NCI-H2029 treated with DMSO at 0.1 percent for 48 hours (cell line): Measurements from ENCODE around the gene LRRC46.

Source experiments
- DNase-seq: peaks from one replicate; lab custom pipeline; 2025; lab: John Stamatoyannopoulos, UW

LRRC46 gene, protein sequence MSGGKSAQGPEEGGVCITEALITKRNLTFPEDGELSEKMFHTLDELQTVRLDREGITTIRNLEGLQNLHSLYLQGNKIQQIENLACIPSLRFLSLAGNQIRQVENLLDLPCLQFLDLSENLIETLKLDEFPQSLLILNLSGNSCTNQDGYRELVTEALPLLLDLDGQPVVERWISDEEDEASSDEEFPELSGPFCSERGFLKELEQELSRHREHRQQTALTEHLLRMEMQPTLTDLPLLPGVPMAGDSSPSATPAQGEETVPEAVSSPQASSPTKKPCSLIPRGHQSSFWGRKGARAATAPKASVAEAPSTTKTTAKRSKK

DNA sequence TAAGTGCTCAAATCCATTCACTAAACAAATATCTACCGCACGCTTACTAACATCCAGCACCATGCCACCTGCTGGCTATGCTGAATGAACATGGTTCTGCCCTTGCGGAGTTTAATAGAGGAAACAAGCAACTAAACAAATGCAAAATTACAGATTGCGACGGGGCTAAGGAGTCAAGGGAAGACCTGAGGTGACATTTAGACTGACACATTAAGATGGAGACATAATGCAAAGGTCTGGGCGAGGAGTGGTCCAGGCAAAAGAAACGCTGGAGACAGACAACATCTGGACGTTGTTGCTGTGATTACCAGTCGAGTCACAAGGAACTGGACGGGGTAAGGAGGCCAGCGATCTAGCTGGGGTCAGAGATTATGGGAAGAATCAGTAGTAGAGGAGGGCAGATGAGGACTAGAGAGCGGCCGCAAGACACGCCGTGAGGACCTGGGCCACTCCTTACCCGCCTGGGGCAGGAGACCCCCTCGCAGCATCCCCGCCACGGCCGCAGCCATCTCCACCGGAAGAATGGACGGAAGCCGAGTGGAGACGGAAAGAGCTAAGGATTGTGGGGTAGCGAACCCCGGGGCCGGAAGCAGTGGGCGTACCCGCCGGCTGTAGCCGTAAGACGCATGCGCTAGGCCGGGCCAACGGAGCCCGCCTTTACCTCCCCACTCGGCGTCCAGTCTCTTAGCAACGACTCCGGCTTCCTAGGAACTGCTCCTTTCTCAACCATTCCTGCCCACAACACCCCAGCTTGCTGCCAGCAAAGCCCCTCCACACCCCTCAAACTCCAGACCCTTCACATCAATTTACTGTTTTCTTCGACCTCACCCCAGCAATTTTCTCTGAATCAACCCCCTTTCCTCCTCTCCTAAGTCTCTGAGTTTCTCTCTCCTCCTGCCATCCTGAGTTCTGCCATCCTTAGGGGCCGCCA is at the start of gene LRRC46, which contains the start of gene MRPL10:
Gene LRRC46 (plus strand): TSS at position 668 of the 931 bp plus-strand sequence. CDS start 320 bp downstream, outside the sequence.
Gene MRPL10 (minus strand): TSS at position 539 of the 931 bp plus-strand sequence. CDS start 30 bp downstream, at position 509.
- DNase-seq = peak; percentile 73

DNA sequence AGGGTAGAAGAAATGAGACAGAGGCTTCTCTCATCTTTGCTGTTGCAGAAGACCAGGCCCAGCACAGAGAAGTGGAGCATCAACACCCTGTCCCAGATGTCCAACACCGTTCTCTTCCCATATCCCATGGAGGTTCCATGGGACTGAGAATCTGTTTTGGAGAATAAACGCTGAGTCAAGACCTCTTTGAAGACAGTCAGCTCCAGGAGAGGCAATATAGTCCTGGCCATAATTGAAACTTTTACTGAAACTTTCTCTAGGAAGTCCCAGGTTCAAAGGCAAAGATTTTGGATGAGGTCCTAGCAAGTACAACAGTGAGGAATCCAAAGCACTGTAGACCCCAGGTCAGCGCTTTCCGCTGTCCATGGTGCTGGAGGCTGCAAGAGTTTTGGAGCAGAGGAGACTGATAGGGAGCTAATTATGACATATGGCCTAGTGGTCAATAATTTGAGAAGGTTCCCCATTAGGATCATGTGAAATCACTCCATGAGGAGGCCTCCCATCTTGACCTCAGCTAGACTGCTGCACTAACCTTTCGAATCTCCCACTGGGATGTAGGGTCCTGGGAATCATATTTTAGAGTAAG is 45.8 kb upstream of the LRRC46 start:
- DNase-seq = no peak

DNA sequence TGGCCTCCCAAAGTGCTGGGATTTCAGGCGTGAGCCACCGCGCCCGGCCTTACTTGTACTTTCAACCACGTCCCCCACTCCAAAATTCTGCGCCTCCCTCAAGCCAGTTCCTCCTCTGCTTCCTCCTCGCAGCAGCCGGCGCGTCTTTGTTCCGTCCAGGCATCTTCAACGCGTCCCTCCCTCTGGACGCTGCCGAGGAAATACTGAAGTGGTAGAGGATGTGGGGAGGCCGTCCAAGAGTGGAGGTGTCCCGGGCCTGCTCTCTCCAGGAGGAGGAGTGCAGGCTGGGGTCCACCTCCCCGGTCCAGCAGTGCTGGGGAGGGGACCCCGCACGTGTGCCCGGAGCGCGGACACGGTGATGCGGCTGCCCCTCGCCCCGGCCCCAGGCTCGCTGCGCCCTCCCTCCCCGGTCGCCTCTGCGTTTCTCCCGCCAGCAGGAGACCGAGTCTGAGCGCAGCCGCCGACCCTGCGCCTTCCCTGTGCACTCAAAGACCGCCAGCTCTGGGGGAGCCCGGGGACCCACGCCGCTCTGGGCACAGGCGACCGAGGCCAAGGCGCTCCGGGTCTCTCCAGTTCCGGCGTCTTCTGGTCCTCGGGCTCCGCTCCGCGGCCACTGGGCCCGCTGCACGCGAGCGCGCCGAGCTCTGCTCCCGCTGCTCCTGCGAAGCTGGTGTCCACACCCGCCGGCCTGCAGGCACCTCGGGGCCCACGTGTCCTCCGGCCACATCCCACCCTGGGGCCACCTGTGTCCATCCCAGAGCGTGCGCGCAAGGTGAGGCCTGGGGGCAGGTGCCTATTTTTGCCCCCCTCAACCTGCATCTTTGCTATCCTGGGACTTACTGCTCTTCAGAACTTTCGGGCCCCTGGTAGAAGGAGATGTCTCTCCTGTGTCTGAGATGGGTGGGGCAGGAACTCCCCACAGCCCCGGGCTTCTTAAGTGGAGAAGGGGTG is 41.6 kb upstream of the LRRC46 start:
- DNase-seq = no peak

DNA sequence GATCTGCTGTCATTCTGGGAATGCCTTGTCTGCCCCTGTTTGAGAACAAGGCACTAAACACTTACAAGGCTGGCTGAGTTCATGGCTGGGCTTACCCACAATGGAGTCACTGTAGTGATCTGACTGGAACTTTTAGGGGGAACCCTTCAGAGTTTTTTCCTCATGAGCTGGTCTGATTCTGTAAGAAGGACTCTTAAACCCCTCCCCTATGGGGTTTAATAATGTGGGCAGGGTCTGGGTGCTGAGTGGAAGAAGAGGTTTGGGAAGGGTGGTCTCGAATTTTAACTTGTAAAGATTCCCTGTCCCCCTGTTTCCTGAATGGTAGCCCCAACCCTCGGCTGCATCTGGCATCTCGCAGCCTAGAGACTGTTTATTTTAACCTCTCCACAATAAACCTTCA is 40.4 kb upstream of the LRRC46 start:
- no peak for DNase-seq

DNA sequence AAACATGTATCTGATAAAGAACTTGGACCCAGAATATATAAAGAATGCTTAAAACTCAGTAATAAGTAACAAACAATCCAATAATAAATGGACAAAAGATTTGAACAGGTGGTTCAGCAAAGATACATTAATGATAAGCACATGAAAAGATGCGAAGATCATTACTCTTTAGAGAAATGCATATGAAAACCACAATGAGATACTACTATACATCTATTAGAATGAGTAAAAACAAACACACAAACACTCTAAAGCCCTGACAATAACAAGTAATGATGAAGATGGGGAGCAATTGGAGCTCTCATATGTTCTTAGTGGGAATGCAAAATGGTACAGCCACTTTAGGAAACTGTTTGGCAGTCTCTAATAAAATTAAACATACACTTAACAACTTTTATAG is 39.0 kb upstream of the LRRC46 start:
- no peak for DNase-seq

DNA sequence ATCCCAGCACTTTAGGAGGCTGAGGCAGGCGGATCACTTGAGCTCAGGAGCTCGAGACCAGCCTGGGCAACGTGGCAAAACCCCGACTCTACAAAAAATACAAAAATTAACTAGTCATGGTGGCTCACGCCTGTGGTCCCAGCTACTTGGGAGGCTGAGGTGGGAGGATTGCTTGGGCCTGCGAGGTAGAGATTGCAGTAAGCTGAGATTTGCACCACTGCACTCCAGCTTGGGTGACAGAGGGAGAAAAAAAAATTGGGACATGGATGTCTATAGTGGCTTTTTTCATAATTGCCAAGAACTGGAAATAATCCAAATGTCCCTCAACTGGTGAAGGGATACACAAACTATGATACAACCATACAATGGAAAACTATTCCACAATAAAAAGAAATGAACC is 38.5 kb upstream of the LRRC46 start:
- DNase-seq = no peak

DNA sequence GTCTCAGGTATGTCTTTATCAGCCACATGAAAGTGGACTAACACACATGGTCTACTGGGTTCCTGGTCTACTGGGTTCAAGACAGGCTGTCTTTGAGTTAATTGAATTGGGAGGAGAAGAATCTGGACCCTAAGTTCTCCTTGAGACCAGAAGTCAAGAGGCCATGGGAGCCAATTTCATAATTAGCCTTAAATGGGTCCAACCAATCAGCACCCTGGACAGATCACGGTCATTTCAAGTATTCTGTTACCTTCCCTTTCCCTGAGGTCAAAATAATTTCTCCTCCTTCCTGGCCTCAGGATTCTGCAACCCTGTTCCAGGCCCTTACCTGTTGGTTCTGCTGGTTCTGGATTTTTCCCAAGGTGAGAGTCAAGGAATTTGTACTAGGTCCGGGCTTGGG is 33.7 kb upstream of the LRRC46 start:
- no peak for DNase-seq

DNA sequence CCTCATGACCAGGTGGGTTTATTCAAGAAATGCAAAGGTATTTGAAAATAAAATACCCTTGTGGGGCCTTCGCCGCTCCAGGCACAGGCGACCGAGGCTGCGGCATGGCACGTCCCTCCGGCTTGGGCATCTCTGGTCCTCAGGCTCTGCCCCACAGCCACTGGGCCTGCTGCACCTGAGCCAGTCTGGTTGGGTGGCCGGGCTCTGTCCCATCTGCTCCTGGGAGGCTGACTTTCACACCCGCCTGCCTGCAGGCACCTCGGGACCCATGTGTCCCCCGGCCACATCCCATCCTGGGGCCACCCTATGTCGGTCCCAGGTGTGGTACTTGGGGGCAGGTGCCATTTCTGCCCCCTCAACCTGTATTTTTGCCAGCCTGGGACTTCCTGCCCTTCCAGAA is 30.8 kb upstream of the LRRC46 start:
- no peak for DNase-seq

DNA sequence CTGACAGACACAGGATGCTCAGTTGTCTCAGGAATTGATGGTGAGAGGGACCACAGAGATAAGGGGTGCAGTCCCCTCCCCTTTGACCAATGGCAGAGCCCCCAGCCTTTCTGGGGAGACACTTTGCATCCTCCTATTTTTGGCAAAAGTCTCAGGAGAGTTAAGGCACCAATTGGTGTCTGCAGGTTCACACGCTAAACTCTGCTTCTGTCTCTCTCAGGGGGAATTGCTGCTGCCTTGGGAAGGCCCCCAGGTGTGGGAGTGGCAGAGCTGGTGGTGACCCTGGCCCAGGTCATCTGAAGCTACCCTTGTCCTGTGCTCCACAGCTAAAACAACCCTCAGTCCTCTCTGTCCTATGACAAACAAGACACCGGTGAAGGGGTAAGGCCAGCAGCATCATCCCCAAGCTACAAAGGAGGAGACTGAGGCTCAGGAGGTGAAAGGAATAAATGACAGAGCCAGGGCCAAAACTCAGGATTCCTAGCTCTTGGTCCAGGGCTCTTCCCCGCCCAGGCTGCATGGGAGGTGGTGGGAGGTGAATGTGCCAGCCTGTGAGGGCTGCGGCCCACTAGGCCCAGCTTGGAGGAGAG is 30.2 kb upstream of the LRRC46 start:
- no peak for DNase-seq

DNA sequence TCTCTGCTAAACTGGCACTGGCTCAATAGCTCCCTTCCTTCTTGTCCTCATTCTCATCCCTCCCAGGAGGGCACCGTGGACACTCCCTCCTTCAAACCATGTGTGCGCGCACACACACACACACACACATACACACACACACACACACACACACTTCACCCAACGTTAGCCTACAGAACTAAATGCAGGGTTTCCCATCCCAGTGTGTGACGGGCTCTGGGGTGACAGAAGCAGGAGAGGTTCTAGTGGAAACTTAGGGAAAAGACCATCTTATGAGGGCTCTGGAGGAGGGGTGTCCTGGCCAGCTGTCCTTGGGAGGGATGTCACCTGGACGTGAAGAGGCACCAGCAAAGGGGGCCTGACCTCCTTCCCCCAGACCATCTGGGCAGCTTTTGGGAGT is 29.6 kb upstream of the LRRC46 start:
- DNase-seq = no peak

DNA sequence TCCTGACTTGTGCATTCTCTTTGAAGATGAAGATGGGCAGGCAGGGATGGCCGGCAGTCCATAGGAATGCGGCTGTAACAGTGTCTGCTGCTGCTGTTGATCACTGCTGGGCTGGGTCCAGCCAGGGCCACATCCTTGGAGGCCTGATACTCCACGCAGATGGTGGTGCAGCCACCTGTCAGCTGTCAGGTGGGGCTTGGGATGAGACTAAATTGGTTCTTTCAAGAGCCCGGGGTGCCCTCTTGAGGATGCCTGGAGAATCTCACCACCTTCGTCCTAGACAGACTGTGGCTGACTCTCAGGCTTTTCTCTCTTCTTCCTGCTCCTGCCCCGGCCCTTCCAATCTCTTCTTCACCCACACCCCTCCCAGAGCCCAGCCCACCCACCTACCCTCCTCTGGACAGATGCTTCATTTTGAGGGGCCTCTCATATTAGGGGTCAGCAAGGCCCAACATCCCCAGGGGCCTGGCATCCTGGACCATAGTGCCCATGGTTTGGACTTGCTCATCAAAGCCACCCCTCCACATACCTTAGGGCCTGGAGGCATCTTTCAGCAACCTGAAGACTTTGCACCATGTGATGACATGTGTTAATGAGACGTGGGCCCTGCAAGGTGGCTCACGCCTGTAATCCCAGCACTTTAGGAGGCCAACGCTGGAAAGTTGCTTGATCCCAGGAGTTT is 29.0 kb upstream of the LRRC46 start:
- DNase-seq = peak; percentile 57

DNA sequence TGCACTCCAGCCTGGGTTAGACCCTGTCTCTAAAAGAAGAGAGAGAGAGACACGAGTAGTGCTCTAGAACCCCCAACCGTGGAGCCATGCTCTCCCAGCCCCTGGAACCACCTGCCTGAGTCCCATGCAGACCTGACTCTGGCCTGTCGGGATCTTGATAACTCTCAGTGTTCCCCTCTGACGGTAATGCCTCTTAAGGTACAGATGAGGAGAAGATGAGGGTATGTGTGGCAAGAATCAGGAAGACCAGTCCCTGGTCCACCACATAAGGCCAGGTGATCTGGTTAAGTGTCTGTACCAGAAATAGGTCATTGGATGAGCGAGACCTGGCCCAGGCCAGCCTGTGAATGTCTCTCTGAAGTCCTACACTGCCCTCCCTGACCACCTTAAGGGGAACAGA is 28.3 kb upstream of the LRRC46 start:
- no peak for DNase-seq

DNA sequence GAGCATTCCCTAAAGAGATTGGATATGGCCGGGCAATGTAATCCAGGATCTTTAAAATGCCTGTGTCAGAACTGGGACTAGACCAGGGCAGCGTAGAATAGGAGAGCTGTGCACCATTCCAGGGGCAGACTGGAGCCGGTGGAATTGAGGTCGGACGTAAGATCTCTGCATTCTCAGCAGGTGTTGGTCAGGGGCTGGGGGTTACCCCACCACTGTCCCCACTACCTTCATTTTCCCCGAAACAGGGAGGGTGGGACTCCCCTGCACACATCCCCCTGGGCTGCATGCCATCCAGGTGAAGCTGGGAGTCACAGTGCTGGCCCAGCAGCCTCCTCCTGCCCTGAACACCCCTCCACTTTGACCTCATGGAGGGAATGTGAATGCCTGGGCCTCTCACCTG is 27.7 kb upstream of the LRRC46 start:
- DNase-seq = no peak

DNA sequence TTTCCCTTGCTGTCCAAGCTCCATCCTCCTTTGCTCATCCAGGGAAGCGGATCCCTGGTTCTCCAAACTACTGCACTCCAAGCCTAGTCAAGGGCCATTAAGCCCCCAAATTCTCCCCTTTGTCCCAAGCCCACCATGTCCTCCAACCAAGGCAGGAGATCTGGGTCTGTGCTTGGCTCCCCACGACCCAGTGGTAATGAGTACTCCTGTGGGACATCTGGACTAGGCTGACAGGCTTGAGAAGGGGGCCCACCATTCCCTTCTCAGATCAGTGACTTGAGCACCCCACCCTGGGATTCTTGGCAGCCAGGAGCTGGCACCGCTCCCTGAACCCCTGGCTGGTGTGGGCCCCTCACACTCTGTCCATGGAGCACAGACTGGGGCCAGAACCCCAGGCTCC is 27.0 kb upstream of the LRRC46 start:
- DNase-seq = no peak

DNA sequence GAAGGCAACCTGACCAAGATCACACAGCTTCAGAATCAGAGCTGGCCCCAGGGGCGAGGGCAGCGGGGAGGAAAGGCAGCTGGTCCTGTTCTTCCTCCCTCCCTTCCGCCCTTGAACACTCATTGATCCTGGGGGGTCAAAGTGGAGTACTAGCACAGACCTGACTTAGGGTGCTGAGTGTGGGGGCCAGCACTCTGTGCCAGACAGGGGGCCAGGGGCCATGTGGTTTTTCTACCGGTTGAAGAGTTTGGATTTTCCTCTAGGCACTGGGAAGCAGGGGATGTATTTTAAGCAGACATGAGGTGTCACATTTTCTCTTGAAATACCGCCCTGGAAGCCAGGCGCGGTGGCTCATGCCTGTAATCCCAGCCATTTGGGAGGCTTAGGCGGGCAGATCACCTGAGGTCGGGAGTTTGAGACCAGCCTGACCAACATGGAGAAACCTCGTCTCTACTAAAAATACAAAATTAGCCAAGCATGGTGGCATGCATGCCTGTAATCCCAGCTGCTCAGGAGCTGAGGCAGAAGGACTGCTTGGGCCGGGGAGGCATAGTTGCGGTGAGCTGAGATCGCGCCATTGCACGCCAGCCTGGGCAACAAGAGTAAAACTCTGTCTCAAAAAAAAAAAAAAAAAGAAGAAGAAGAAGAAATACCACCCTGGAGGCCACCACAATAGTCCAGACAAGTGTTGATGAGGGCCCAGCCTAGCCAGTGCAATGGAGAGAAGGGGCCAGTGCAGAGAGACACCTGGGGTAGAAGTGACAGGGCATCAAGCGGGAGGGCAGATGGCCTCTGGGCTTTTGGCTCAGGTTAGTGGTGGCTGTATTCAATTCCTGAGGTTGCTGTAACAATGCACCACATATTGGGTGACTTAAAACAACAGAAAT is 25.2 kb upstream of the LRRC46 start:
- no peak for DNase-seq

DNA sequence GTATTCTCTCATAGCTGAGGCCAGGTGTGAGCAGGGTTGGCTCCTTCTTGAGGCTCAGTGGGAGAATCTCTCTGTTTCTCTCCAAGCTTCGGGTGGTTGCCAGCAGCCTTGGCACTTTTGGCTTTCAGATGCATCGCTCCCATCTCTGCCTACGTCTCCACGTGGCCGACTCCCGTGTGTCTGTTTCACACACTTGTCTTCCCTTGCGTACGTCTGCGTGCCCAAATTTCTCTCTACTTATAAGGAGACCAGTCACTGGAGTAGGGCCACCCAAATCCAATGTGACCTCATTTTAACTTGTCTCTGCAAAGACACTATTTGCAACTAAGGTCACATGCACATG is 24.6 kb upstream of the LRRC46 start:
- DNase-seq = no peak

DNA sequence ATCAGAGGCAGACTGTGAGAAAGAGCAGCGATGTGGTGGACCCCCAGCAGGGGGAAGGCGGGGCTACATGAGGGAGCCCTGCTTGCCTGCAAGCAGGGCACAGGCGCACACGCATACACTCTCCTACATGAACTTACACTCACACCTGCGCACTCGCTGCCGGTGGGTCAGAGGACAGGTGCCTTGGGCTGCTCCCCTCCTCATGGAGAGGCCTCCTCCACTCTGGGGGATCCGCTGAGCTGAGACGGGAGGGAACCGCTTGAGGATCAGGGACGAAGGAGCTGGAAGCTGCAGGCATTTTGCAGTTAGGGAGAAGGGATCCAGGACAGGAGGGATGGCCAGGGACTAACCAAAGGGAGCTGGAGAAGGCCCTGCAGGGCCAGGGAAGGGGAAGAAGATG is 24.0 kb upstream of the LRRC46 start:
- DNase-seq = no peak

DNA sequence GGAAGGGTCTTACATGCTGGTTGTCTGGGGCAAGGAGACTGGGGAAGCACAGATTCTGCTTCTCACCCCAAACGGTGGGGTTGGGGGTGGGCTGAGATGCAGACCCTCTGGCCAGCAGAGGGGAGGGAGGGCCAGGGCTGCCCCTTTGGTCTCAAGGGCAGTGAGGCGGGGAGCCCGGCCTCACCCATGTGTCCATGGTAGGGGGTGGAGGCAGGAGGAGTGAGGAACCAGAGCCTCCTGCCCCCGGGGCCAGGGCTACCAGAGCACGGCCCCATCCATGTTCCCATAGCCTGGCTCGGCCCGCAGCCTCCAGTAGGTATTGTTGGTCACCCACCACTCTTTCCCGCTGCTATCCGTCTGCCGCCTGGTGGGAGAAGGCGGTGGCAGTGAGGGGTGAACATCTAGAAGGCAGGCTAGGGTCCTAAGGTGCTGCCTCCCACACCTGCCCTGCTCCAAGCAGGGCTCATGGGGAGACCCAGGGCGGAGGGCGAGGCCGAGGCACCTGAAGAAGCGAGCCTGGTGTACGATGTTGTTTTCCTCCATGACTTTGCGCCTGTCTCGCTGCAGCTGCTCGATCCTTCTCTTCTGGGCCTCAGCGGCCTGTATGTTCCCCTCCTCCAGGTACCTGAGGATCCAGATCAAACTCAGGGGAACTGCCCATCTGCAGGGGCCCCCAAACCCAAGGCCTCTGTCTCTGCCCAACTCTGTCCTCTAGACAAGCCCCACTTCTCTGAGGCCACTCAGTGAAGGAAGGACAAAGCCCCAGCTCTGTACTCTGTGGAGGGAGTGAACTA is 23.2 kb upstream of the LRRC46 start:
- no peak for DNase-seq
